ENCODE results near the gene PRELP. TPM values are rescaled to one million over a fixed set of nuclear protein-coding genes. Genes with fewer than 3 reads are reported as not detected.

The PRELP gene
- total RNA-seq, 1 experiment from 2014 or later, result not detected

DNA sequence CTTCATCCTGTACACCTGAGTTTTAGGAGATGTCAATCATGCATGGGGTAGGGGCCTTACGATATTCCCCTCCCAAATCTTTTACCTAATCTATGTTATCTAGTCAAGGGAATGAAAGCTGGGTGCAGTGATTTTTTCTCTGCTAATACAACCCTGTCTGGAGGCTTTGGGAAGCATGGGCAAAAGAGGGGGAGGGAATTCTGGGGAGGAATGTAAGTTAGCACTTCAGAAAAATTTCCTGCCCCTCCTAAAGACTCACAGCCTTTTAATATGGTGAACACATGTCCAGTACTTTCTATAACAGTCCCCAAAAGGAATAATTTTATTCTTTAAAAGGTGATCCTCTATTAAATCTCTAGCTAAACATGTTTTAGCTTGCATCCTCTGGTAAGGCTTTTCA is 25.6 kb upstream of the PRELP start:
- Mint-ChIP-seq H3K27ac (ENCODE audit: unreplicated experiment) (no peak overlapping the region), H3K9me3 (ENCODE audit: unreplicated experiment) (peaks cover 5% of the 10 kb centered on the region), H3K4me1 (ENCODE audit: low read depth, unreplicated experiment) (no peaks in the 10 kb centered on the region), H3K27me3 (ENCODE audit: insufficient read depth, unreplicated experiment) (peaks cover 9% of the 10 kb centered on the region), H3K36me3 (ENCODE audit: insufficient read depth, unreplicated experiment) (no peaks in the 10 kb centered on the region), H3K4me3 (ENCODE audit: unreplicated experiment) (no peak overlapping the region)
- ChIA-PET CTCF (no interaction called here), POLR2A (no interaction called here)
- no peak for DNase-seq
- Histone ChIP-seq H3K4me3 (ENCODE audit: low read depth, low read length) (no peak overlapping the region), H3K9me3 (peaks cover 8% of the 10 kb centered on the region; the same call in 1 of the 2 replicates), H3K4me1 (no peaks in the 10 kb centered on the region), H3K36me3 (ENCODE audit: control insufficient read depth, insufficient read depth, low read length) (no peaks in the 10 kb centered on the region), H3K27me3 (replicated peaks; ENCODE audit: control insufficient read depth, insufficient read depth, low read length) (no peaks in the 10 kb centered on the region)
- TF ChIP-seq CTCF (IDR thresholded peaks at IDR 0.05; ENCODE audit: insufficient read depth in 1 of 2, low read depth in 1 of 2, low read length in 1 of 2, severe bottlenecking in 1 of 2, unreplicated experiment in 1 of 2), result no peak
- intact Hi-C loops (cut with micrococcal nuclease; ENCODE audit: unreplicated experiment), result no loop called here
- no TSS peak for BruUV-seq (replicated peaks)

GRCh38 chr1:203450479-203451149 is 25.0 kb upstream of the PRELP start:
- intact Hi-C loops (cut with micrococcal nuclease; ENCODE audit: unreplicated experiment), result no loop called here
- H3K4me1 ChIP-seq, result no peaks in the 10 kb centered on the region
- no TSS peak for BruUV-seq (replicated peaks)
- 0 out of 2 replicates have a peak, but pooled peaks cover 2% of the 10 kb centered on the region for H3K9me3 ChIP-seq
- no peaks in the 10 kb centered on the region for H3K4me1 Mint-ChIP-seq (ENCODE audit: low read depth, unreplicated experiment)
- no peaks in the 10 kb centered on the region for H3K27me3 ChIP-seq (replicated peaks; ENCODE audit: control insufficient read depth, insufficient read depth, low read length)
- H3K9me3 Mint-ChIP-seq (ENCODE audit: unreplicated experiment), result no peaks in the 10 kb centered on the region
- H3K36me3 Mint-ChIP-seq (ENCODE audit: insufficient read depth, unreplicated experiment), result no peaks in the 10 kb centered on the region
- peaks cover 10% of the 10 kb centered on the region for H3K27me3 Mint-ChIP-seq (ENCODE audit: insufficient read depth, unreplicated experiment)
- no peak overlapping the region for H3K4me3 Mint-ChIP-seq (ENCODE audit: unreplicated experiment)
- no peak overlapping the region for H3K4me3 ChIP-seq (ENCODE audit: low read depth, low read length)
- ChIA-PET POLR2A (no interaction called here), CTCF (interaction anchor here (0.7 kb wide), 1 partner anchor 108 kb away, joined by 3 read pairs; no protein-coding TSS in a partner anchor)
- H3K27ac Mint-ChIP-seq (ENCODE audit: unreplicated experiment), result no peak overlapping the region
- H3K36me3 ChIP-seq (ENCODE audit: control insufficient read depth, insufficient read depth, low read length), result no peaks in the 10 kb centered on the region
- DNase-seq, result no peak
- no peak for TF ChIP-seq CTCF (IDR thresholded peaks at IDR 0.05; ENCODE audit: insufficient read depth in 1 of 2, low read depth in 1 of 2, low read length in 1 of 2, severe bottlenecking in 1 of 2, unreplicated experiment in 1 of 2)

DNA sequence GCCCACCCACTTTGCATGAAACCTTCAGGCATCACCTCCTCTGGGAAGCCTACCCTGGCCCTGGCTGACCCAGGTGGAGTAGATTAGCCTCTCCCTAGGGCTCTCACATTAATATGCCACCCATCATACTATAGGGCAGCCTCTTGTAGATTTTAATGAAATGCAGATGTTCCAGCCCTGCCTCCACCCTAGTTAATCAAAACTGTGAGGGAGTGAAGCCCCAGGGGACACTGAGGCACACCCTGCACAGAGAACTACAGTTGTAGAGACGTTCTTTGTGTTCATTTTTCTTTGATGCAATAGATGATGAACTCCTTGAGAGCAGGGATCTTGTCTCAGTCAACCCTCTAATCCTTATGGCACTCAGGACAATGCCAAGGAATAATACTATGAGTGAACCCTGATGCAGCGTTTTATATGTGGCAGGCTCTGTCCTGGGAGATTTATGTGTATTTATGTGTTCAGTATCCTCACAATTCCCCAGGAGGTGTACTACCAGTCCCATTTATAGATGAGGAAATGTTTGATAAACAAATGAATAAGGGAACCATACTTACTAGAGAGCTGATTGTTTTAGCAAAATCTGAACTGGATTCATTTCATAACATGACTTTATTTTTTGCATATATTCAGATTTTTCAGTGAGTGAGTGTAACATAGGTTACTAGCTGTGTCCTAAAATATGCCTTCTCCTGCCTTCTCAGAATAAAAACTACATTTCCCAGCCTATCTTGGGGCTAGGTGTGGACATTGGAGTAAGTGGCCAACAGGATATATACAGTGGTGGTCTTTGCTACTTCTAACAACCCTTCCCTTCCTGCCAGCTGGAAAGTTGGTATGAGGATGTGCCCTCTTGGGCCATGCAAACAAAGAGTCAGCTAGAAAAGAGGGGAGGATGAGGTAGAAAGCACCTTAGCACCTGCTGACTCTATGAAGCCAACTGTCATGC is 23.5 kb upstream of the PRELP start:
- peaks cover 16% of the 10 kb centered on the region for H3K27me3 Mint-ChIP-seq (ENCODE audit: insufficient read depth, unreplicated experiment)
- CTCF ChIA-PET, result no interaction called here
- H3K36me3 Mint-ChIP-seq (ENCODE audit: insufficient read depth, unreplicated experiment), result no peaks in the 10 kb centered on the region
- no peak overlapping the region for H3K27ac Mint-ChIP-seq (ENCODE audit: unreplicated experiment)
- Histone ChIP-seq H3K27me3 (replicated peaks; ENCODE audit: control insufficient read depth, insufficient read depth, low read length) (no peaks in the 10 kb centered on the region), H3K4me1 (no peaks in the 10 kb centered on the region), H3K4me3 (ENCODE audit: low read depth, low read length) (no peak overlapping the region), H3K9me3 (no peaks in the 10 kb centered on the region), H3K36me3 (ENCODE audit: control insufficient read depth, insufficient read depth, low read length) (no peaks in the 10 kb centered on the region)
- intact Hi-C loops (cut with micrococcal nuclease; ENCODE audit: unreplicated experiment), result no loop called here
- no TSS peak for BruUV-seq (replicated peaks)
- H3K4me1 Mint-ChIP-seq (ENCODE audit: low read depth, unreplicated experiment), result no peaks in the 10 kb centered on the region
- H3K4me3 Mint-ChIP-seq (ENCODE audit: unreplicated experiment), result no peak overlapping the region
- H3K9me3 Mint-ChIP-seq (ENCODE audit: unreplicated experiment), result no peaks in the 10 kb centered on the region
- POLR2A ChIA-PET, result no interaction called here
- TF ChIP-seq CTCF (IDR thresholded peaks at IDR 0.05; ENCODE audit: insufficient read depth in 1 of 2, low read depth in 1 of 2, low read length in 1 of 2, severe bottlenecking in 1 of 2, unreplicated experiment in 1 of 2), result no peak
- DNase-seq, result no peak
